IMR-90 (cell line): ENCODE results near the gene SNX3. TPM values are rescaled to one million over a fixed set of nuclear protein-coding genes. Genes with fewer than 3 reads are reported as not detected.

ENCODE experiments used
- ATAC-seq: fragments of 200-7000 bp; cut with Tn5 transposase; 2 replicates; pipeline ENCODE4 v1.9.1; 2020; ENCODE audit warnings: low read depth, mild to moderate bottlenecking, moderate library complexity
- BruUV-seq: library from RNA; stranded (reverse); fragments of 400-500 nt; replicated peaks from 2 replicates; lab custom pipeline; 2021; lab: Mats Ljungman, UMichigan
- CTCF ChIA-PET: fragments of 300-600 bp; formaldehyde crosslinking; extraction: SDS; loops from one replicate; lab custom pipeline; 2021; ENCODE audit warnings: antibody characterized with exemption; lab: Yijun Ruan, JAX
- POLR2A ChIA-PET: fragments of 300-600 bp; sonication (Branson Sonifier 250); formaldehyde crosslinking; loops from one replicate; lab custom pipeline; 2022; ENCODE audit warnings: antibody characterized with exemption; ENCODE audit not compliant: unreplicated experiment; lab: Charles Lee
- DNase-seq: peaks from one replicate; pipeline ENCODE4 v3.0.0; 2013
- H2AFZ ChIP-seq: replicated peaks from 2 replicates; pipeline ENCODE3; 2013; ENCODE audit warnings: low read length, mild to moderate bottlenecking; ENCODE audit not compliant: poor library complexity
- H2AK5ac ChIP-seq: 2 replicates; pipeline ENCODE4 v1.6.1; 2013; ENCODE audit warnings: low read depth, low read length, inconsistent platforms
- H2AK9ac ChIP-seq: replicated peaks from 2 replicates; pipeline ENCODE3; 2013; ENCODE audit warnings: mild to moderate bottlenecking, low read depth, low read length, moderate library complexity; ENCODE audit not compliant: poor library complexity
- H2BK120ac ChIP-seq: 2 replicates; pipeline ENCODE4 v1.6.1; 2013; ENCODE audit warnings: low read depth, low read length, inconsistent platforms
- H2BK15ac ChIP-seq: 3 replicates; pipeline ENCODE4 v1.6.1; 2013; ENCODE audit warnings: low read depth, low read length, inconsistent platforms
- H2BK20ac ChIP-seq: 2 replicates; pipeline ENCODE4 v1.6.1; 2013; ENCODE audit warnings: low read depth, mild to moderate bottlenecking, inconsistent platforms, low read length, moderate library complexity
- H2BK5ac ChIP-seq: 2 replicates; pipeline ENCODE4 v1.6.1; 2013; ENCODE audit warnings: mild to moderate bottlenecking, low read depth, low read length, inconsistent platforms; ENCODE audit not compliant: poor library complexity, severe bottlenecking
- H3K14ac ChIP-seq: replicated peaks from 2 replicates; pipeline ENCODE4 v1.6.1; 2013; ENCODE audit warnings: low read depth, low read length, inconsistent platforms
- H3K18ac ChIP-seq: 2 replicates; pipeline ENCODE4 v1.6.1; 2013; ENCODE audit warnings: low read depth, low read length, control low read depth
- H3K23ac ChIP-seq: 2 replicates; pipeline ENCODE4 v1.6.1; 2013; ENCODE audit warnings: low read depth, low read length, inconsistent platforms
- H3K27ac ChIP-seq: 2 replicates; pipeline ENCODE4 v1.5.1; 2013; ENCODE audit warnings: mild to moderate bottlenecking, control low read depth, low read length; ENCODE audit not compliant: insufficient read depth
- H3K27me3 ChIP-seq: 2 replicates; pipeline ENCODE4 v1.6.1; 2013; ENCODE audit warnings: low read length; ENCODE audit not compliant: control insufficient read depth, insufficient read depth
- H3K36me3 ChIP-seq: 2 replicates; pipeline ENCODE4 v1.6.1; 2013; ENCODE audit warnings: low read length, mixed read lengths; ENCODE audit not compliant: control insufficient read depth, insufficient read depth
- H3K4ac ChIP-seq: 2 replicates; pipeline ENCODE4 v1.6.1; 2013; ENCODE audit warnings: low read depth, low read length, inconsistent platforms
- H3K4me1 ChIP-seq: 2 replicates; pipeline ENCODE4 v1.6.1; 2013; ENCODE audit warnings: low read length, mixed read lengths; ENCODE audit not compliant: control insufficient read depth, insufficient read depth
- H3K4me2 ChIP-seq: 2 replicates; pipeline ENCODE4 v1.6.1; 2013; ENCODE audit warnings: low read depth, mild to moderate bottlenecking, control low read depth, low read length, moderate library complexity
- H3K4me3 ChIP-seq: 2 replicates; pipeline ENCODE4 v1.5.1; 2013; ENCODE audit warnings: low read depth, mild to moderate bottlenecking, control low read depth, low read length, moderate library complexity; ENCODE audit not compliant: insufficient read depth
- H3K56ac ChIP-seq: 2 replicates; pipeline ENCODE4 v1.6.1; 2013; ENCODE audit warnings: low read length, inconsistent platforms; ENCODE audit not compliant: insufficient read depth; ENCODE audit errors: extremely low read depth
- H3K79me1 ChIP-seq, 2 experiments: 2 replicates each; pipeline ENCODE4 v1.6.1; 2013; ENCODE audit warnings: low read length in 2 of 2, inconsistent platforms in 1 of 2, low read depth in 1 of 2
- H3K9ac ChIP-seq: 2 replicates; pipeline ENCODE4 v1.6.1; 2013; ENCODE audit warnings: low read depth, low read length, control low read depth
- H3K9me1 ChIP-seq: 2 replicates; pipeline ENCODE4 v1.6.1; 2013; ENCODE audit warnings: low read length, inconsistent platforms; ENCODE audit not compliant: insufficient read depth
- H3K9me3 ChIP-seq: 2 replicates; pipeline ENCODE4 v1.6.1; 2013; ENCODE audit warnings: low read length; ENCODE audit not compliant: control insufficient read depth, insufficient read depth
- H4K20me1 ChIP-seq: 2 replicates; pipeline ENCODE4 v1.6.1; 2013; ENCODE audit warnings: low read length, inconsistent platforms; ENCODE audit not compliant: insufficient read depth
- H4K5ac ChIP-seq: 2 replicates; pipeline ENCODE4 v1.6.1; 2013; ENCODE audit warnings: mild to moderate bottlenecking, low read depth, low read length, control low read depth
- H4K8ac ChIP-seq, 2 experiments: 2 replicates each; pipeline ENCODE4 v1.6.1; 2013; ENCODE audit warnings: low read depth in 2 of 2, low read length in 2 of 2, control low read depth in 1 of 2, inconsistent platforms in 1 of 2
- H4K91ac ChIP-seq: 2 replicates; pipeline ENCODE4 v1.6.1; 2013; ENCODE audit warnings: low read depth, low read length, inconsistent platforms; ENCODE audit not compliant: insufficient read depth
- RCOR1 ChIP-seq: IDR thresholded peaks from 2 replicates; pipeline ENCODE4 v1.6.1; 2012; ENCODE audit warnings: mild to moderate bottlenecking, low read length, improper control_type of control experiment; ENCODE audit not compliant: insufficient replicate concordance
- SMC3 ChIP-seq: fragments of 150-350 bp; IDR thresholded peaks from 2 replicates; pipeline ENCODE4 v1.6.1; 2016; ENCODE audit warnings: low read depth, mild to moderate bottlenecking, antibody characterized with exemption, low read length, moderate library complexity
- WGBS, 2 experiments: methylation state at CpG; one replicate each; pipeline versions ENCODE4 v1.1.5 to v1.1.7; 2013; ENCODE audit warnings: missing lambda C conversion rate in 2 of 2; ENCODE audit not compliant: insufficient read length in 1 of 2; ENCODE audit errors: extremely low coverage in 2 of 2; 5-methylcytosine and 5-hydroxymethylcytosine counted together
- dilution Hi-C: fragments of 300-500 bp; cut with HindIII; formaldehyde crosslinking; loops from one replicate; pipeline ENCODE4 v1.14.3; 2018; ENCODE audit warnings: low sequenced_read_pairs; ENCODE audit not compliant: unreplicated experiment
- in situ Hi-C: fragments of 300-500 bp; cut with MboI; formaldehyde crosslinking; loops from 3 replicates; pipeline ENCODE4 v1.14.3; 2019; ENCODE audit warnings: low sequenced_read_pairs, inconsistent platforms, mixed read lengths
- intact Hi-C: fragments of 100-400 bp; cut with micrococcal nuclease; formaldehyde crosslinking; loops from 2 replicates; pipeline ENCODE4 v1.10.0; 2022
- polyA plus RNA-seq, 3 experiments: library from polyadenylated mRNA; depleted of rRNA; stranded (reverse); fragments of >200 nt; gene quantifications; 2 replicates each; pipeline ENCODE4 v1.2.3, GENCODE V29; 2012; ENCODE audit warnings: low replicate concordance in 1 of 3
- total RNA-seq: library from RNA; depleted of rRNA; stranded (reverse); fragments of >200 nt; gene quantifications from 2 replicates; pipeline ENCODE4 v1.2.3, GENCODE V29; 2012

Gene SNX3
- total and polyA plus RNA-seq, 2 of the 4 experiments (the other 2 are of a cell fraction): 105 to 159 TPM

DNA sequence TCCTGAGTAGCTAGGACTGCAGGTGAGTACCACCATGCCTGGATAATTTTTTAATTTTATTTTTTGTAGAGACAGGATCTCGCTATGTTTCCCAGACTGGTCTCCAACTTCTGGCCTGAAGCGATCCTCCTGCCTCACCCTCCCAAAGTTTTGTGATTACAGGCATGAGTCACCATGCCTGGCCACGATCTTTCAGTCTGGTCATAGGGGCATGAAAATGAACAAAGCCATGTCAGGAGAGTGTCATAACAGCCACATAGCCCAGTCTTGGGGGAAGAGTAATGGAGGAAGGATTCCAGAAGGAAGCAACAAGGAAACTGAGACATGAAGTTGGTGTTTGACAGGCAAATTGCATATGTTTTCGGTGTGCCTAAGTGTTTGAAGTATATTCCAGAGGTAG is 17.0 kb upstream of the SNX3 start:
- dilution Hi-C loops: no loop called here
- Histone ChIP-seq H4K91ac (no peak overlapping the region), H2BK20ac (no peak overlapping the region), H3K9me3 (no peaks in the 10 kb centered on the region), H3K14ac (no peak overlapping the region), H2AFZ (no peak overlapping the region), H3K18ac (no peak overlapping the region), H2BK120ac (no peak overlapping the region), H3K9ac (no peak overlapping the region), H4K20me1 (no peaks in the 10 kb centered on the region), H2AK5ac (no peak overlapping the region), H3K4me1 (no peaks in the 10 kb centered on the region), H4K8ac (no peak overlapping the region), H3K27me3 (no peaks in the 10 kb centered on the region; the same call in none of the 2 replicates), H3K4me2 (no peak overlapping the region), H3K79me1 (no peaks in the 10 kb centered on the region), H3K9me1 (no peaks in the 10 kb centered on the region), H3K23ac (no peak overlapping the region), H3K36me3 (no peaks in the 10 kb centered on the region), H2AK9ac (no peak overlapping the region), H3K4me3 (no peak overlapping the region), H2BK15ac (no peak overlapping the region), H2BK5ac (no peak overlapping the region), H3K4ac (no peak overlapping the region), H3K27ac (no peak overlapping the region), H4K5ac (no peak overlapping the region), H3K56ac (no peak overlapping the region)
- BruUV-seq: no TSS peak
- 40% methylated on average over 1 of the region's 4 CpGs; no CpG with 5 or more reads in 1 of the 2 experiments for WGBS, 2 experiments
- DNase-seq (no peak), ATAC-seq (no peak)
- ChIA-PET POLR2A (no interaction called here), CTCF (no interaction called here)
- TF ChIP-seq RCOR1: no peak
- no peak for TF ChIP-seq SMC3
- intact Hi-C loops: no loop called here
- in situ Hi-C loops: no loop called here
